HepG2 (cell line): ENCODE measurements around the gene PLA2G4B. TPM values are rescaled to one million over a fixed set of nuclear protein-coding genes. Genes with fewer than 3 reads are reported as not detected.

Experiments used
- ATAC-seq: fragments of 200-7000 bp; cut with Tn5 transposase; 3 replicates; pipeline ENCODE4 v1.9.1; 2020; ENCODE audit warnings: mild to moderate bottlenecking, moderate library complexity
- BruUV-seq: library from RNA; stranded (reverse); fragments of 400-500 nt; replicated peaks from 2 replicates; lab custom pipeline; 2021; lab: Mats Ljungman, UMichigan
- CTCF ChIA-PET: fragments of 300-600 bp; formaldehyde crosslinking; extraction: SDS; loops from one replicate; lab custom pipeline; 2021; ENCODE audit warnings: low total read pairs, inconsistent platforms, low intra/inter-chr PET ratio; lab: Yijun Ruan, JAX
- POLR2A ChIA-PET: fragments of 350-600 bp; sonication (Branson Sonifier 250); formaldehyde crosslinking; loops from one replicate; lab custom pipeline; 2020; ENCODE audit warnings: antibody characterized with exemption, inconsistent platforms; lab: Yijun Ruan, JAX
- DNase-seq: peaks from one replicate; pipeline ENCODE4 v3.0.0-alpha.2; 2015; ENCODE audit warnings: low spot score
- FAIRE-seq: peaks from 3 replicates; lab custom pipeline; 2011; peaks lifted over from hg19 to GRCh38; lab: Jason Lieb, UNC
- H2AFZ ChIP-seq: one replicate; pipeline ENCODE4 v1.6.1; 2011; ENCODE audit warnings: low read length, inconsistent platforms
- H3K27ac ChIP-seq: fragments of 300-600 bp; 3 replicates; pipeline ENCODE4 v1.8.0; 2011; ENCODE audit warnings: mixed run types, mild to moderate bottlenecking, mixed read lengths, low read length, inconsistent platforms; ENCODE audit not compliant: insufficient read depth; ENCODE audit errors: extremely low read length
- H3K27me3 ChIP-seq, 2 experiments: fragments of 200-600 bp in 1 of 2; 2 replicates in 1 of 2; 3 replicates in 1 of 2; pipeline versions ENCODE4 v1.6.0 to v1.8.0; 2011; ENCODE audit warnings: low read length in 2 of 2, mild to moderate bottlenecking in 2 of 2, moderate library complexity in 2 of 2, inconsistent platforms in 1 of 2; ENCODE audit not compliant: insufficient read depth in 2 of 2, control insufficient read depth in 1 of 2
- H3K36me3 ChIP-seq, 2 experiments: fragments of 200-600 bp in 1 of 2; replicated peaks in 1 of 2; 2 replicates in 1 of 2; 3 replicates in 1 of 2; pipeline versions ENCODE4 v1.5.1 to v1.8.0; 2011; ENCODE audit warnings: low read length in 2 of 2, inconsistent platforms in 1 of 2; ENCODE audit not compliant: insufficient read depth in 2 of 2, control insufficient read depth in 1 of 2
- H3K4me1 ChIP-seq: 2 replicates; pipeline ENCODE4 v1.5.1; 2012; ENCODE audit warnings: low read length, inconsistent platforms; ENCODE audit not compliant: insufficient read depth
- H3K4me2 ChIP-seq: 2 replicates; pipeline ENCODE4 v1.6.0; 2011; ENCODE audit warnings: low read depth, low read length, inconsistent platforms
- H3K4me3 ChIP-seq, 3 experiments: fragments of 200-600 bp in 1 of 3; sonication (generic), shearing (Covaris generic) in 1 of 3; replicated peaks in 1 of 3; 2 replicates each; pipeline ENCODE4 v1.5.1; 2011 to 2016; ENCODE audit warnings: low read length in 3 of 3, inconsistent platforms in 2 of 3, low read depth in 2 of 3, mild to moderate bottlenecking in 2 of 3, control low read depth in 1 of 3, mixed read lengths in 1 of 3; ENCODE audit not compliant: insufficient read depth in 1 of 3
- H3K79me2 ChIP-seq: one replicate; pipeline ENCODE4 v1.6.1; 2011; ENCODE audit warnings: low read length, inconsistent platforms; ENCODE audit not compliant: insufficient read depth
- H3K9ac ChIP-seq: 2 replicates; pipeline ENCODE4 v1.6.0; 2011; ENCODE audit warnings: mild to moderate bottlenecking, low read depth, low read length, inconsistent platforms; ENCODE audit not compliant: insufficient read depth
- H3K9me3 ChIP-seq: 2 replicates; pipeline ENCODE4 v1.5.1; 2012; ENCODE audit warnings: mild to moderate bottlenecking, low read length
- H4K20me1 ChIP-seq: 2 replicates; pipeline ENCODE4 v1.6.0; 2011; ENCODE audit warnings: inconsistent platforms, mild to moderate bottlenecking, low read length, moderate library complexity; ENCODE audit not compliant: insufficient read depth
- MXD4 ChIP-seq: IDR thresholded peaks from 2 replicates; pipeline ENCODE4 v1.6.1; 2016; ENCODE audit warnings: mild to moderate bottlenecking, missing biosample characterization, missing genetic modification reagents
- SETDB1 ChIP-seq: sonication (generic); formaldehyde crosslinking; IDR thresholded peaks from 2 replicates; pipeline ENCODE4 v1.5.1; 2020; ENCODE audit warnings: missing genetic modification reagents, mild to moderate bottlenecking, borderline replicate concordance
- ZNF121 ChIP-seq: sonication (generic); formaldehyde crosslinking; IDR thresholded peaks from 2 replicates; pipeline ENCODE4 v1.5.0; 2020; ENCODE audit warnings: mild to moderate bottlenecking, missing genetic modification reagents
- WGBS: methylation state at CpG from one replicate; pipeline ENCODE4 v1.1.6; 2017; ENCODE audit warnings: low lambda C conversion rate; 5-methylcytosine and 5-hydroxymethylcytosine counted together
- in situ Hi-C: cut with HindIII; loops from 2 replicates; pipeline ENCODE4 v1.10.0; 2017; ENCODE audit warnings: low pct_unique_long_range_greater_than_20kb; ENCODE audit not compliant: extremely low pct_ligation_motif_present
- intact Hi-C: fragments of 100-400 bp; cut with micrococcal nuclease; formaldehyde crosslinking; loops from one replicate; pipeline ENCODE4 v1.10.0; 2022; ENCODE audit not compliant: unreplicated experiment
- polyA plus RNA-seq, 8 experiments: library from polyadenylated mRNA; depleted of rRNA in 3 of 8; stranded (reverse) in 7 of 8; unstranded in 1 of 8; fragments of >200 nt; fragmentation: Illumina TruSeq in 4 of 8; extraction: Trizol in 4 of 8; gene quantifications; 2 replicates each; pipeline versions ENCODE4 v1.2.1 to v1.2.3, GENCODE V29; 2011 to 2016; ENCODE audit warnings: low read depth in 4 of 8, missing spikeins in 1 of 8, mixed read lengths in 1 of 8; ENCODE audit not compliant: insufficient read depth in 1 of 8
- total RNA-seq, 5 experiments: library from RNA; depleted of rRNA; stranded (reverse); fragments of >200 nt; fragmentation: Illumina TruSeq; extraction: Trizol; gene quantifications; 2 replicates each; pipeline ENCODE4 v1.2.3, GENCODE V29; 2016; ENCODE audit warnings: low read depth in 1 of 5
- TF ChIP-seq, protein P1 (sequence below): IDR thresholded peaks from 2 replicates; pipeline ENCODE4 v1.6.1; 2016

The PLA2G4B gene
- total and polyA plus RNA-seq, 2 of the 13 experiments (the other 11 are each of a cell fraction or from before 2014, with no cell fraction given), result 5.1 to 8.0 TPM

DNA sequence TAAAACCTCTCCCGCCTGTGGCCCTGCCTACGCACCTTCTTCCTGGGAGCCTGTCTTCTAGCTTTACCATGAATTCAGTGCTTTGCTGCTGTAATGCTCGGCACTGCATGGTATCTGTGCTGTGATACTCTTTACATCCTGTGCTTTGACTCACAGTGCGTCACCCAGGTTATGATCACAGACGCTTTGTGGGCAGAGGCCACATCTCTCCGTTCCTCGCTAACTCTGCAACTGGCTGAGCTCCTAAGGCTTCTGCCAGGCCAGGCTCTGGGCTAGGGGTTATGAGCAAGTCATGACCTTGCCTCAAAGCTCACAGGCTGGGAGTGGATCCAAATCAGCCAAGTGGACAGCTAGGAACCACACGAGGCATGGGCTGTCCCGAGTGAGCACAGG is 32.0 kb downstream of the PLA2G4B start:
- no peak overlapping the region for H3K4me3 ChIP-seq
- 46% methylated on average over 7 of the region's 9 CpGs for WGBS
- no peak for TF ChIP-seq SETDB1
- TF ChIP-seq, protein P1, sequence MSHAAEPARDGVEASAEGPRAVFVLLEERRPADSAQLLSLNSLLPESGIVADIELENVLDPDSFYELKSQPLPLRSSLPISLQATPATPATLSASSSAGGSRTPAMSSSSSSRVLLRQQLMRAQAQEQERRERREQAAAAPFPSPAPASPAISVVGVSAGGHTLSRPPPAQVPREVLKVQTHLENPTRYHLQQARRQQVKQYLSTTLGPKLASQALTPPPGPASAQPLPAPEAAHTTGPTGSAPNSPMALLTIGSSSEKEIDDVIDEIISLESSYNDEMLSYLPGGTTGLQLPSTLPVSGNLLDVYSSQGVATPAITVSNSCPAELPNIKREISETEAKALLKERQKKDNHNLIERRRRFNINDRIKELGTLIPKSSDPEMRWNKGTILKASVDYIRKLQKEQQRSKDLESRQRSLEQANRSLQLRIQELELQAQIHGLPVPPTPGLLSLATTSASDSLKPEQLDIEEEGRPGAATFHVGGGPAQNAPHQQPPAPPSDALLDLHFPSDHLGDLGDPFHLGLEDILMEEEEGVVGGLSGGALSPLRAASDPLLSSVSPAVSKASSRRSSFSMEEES (CRISPR knock-in tag), result no peak
- TF ChIP-seq MXD4 (CRISPR knock-in tag), result no peak
- H3K79me2 ChIP-seq, result no peaks in the 10 kb centered on the region
- H4K20me1 ChIP-seq, result no peaks in the 10 kb centered on the region
- DNase-seq (no peak), FAIRE-seq (no peak), ATAC-seq (no peak)
- no peaks in the 10 kb centered on the region for H3K9me3 ChIP-seq
- no peak overlapping the region for H3K9ac ChIP-seq
- in situ Hi-C loops, result no loop called here
- BruUV-seq, result no TSS peak
- CTCF ChIA-PET, result no interaction called here
- no peak overlapping the region for H2AFZ ChIP-seq
- peaks cover 11 to 80% of the 10 kb centered on the region in 2 experiments for H3K27me3 ChIP-seq
- H3K27ac ChIP-seq, result no peak overlapping the region
- peaks cover 20% of the 10 kb centered on the region for H3K4me1 ChIP-seq
- no peaks in the 10 kb centered on the region for H3K36me3 ChIP-seq
- intact Hi-C loops, result no loop called here
- POLR2A ChIA-PET, result no interaction called here
- no peak overlapping the region for H3K4me2 ChIP-seq

DNA sequence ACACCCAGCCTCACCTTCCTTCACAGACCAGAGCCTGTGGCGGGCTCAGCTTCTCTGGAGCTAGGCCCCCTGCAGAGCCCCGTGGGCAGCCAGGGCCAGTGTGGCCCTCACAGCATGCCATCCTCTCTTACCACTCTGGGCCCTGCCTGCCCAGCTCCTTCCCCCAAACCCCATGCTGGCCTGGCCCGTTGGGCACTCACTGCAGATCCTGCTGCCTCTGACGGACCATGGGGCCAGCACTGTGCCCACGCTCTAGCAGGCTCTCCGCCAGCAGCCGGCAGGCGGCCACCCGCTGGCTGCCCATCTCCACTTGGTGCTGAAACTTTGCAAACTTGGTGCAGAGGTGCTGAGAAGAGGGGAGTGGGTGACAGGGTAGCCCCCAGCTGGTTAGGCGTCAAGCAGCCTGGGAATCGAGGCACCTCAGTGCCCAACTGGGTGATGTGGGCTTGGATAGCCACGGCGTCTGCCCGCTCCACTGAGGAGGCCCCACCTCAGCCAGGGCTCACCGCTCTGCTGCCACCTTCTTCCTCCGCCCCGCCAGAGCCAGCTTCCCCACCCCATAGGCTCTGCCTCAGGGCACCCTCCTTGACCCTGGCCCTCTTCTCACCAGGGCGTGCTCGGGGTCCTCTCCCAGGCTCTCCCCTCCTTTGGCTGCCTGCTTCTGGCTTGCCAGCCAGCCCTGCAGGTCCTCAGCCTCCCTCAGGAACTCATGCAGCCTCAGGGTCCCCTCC is 32.7 kb downstream of the PLA2G4B start:
- WGBS, result 38% methylated on average over 6 of the region's 19 CpGs
- Histone ChIP-seq H4K20me1 (no peaks in the 10 kb centered on the region), H3K9ac (no peak overlapping the region), H3K4me1 (peaks cover 14% of the 10 kb centered on the region), H3K36me3 (no peaks in the 10 kb centered on the region), H3K27ac (no peak overlapping the region), H3K4me3 (no peak overlapping the region), H3K79me2 (no peaks in the 10 kb centered on the region), H3K4me2 (no peak overlapping the region), H3K9me3 (no peaks in the 10 kb centered on the region), H2AFZ (no peak overlapping the region), H3K27me3 (peaks cover 11 to 87% of the 10 kb centered on the region in 2 experiments)
- in situ Hi-C loops (no loop called here), intact Hi-C loops (no loop called here)
- no peak for FAIRE-seq
- POLR2A ChIA-PET, result no interaction called here
- ATAC-seq, result no peak
- TF ChIP-seq ZNF121 (CRISPR knock-in tag), result no peak
- no peak for DNase-seq
- BruUV-seq, result no TSS peak
- CTCF ChIA-PET, result no interaction called here
